Hematopoietic multipotent progenitor cell treated with erythropoietin and hydrocortisone succinate and interleukin-3 and kit ligand, for 15 days (in vitro differentiated cells): ENCODE results near the gene CXCL13.
"Not testable (repeated sequence)": the region's sequence is repeated elsewhere in the genome, so short reads cannot be mapped to it uniquely, and the experiment has no call there.

Experiments used
- DNase-seq: peaks from one replicate; pipeline ENCODE4 v3.0.0-alpha.2; 2015; ENCODE audit warnings: low spot score

The CXCL13 gene

DNA sequence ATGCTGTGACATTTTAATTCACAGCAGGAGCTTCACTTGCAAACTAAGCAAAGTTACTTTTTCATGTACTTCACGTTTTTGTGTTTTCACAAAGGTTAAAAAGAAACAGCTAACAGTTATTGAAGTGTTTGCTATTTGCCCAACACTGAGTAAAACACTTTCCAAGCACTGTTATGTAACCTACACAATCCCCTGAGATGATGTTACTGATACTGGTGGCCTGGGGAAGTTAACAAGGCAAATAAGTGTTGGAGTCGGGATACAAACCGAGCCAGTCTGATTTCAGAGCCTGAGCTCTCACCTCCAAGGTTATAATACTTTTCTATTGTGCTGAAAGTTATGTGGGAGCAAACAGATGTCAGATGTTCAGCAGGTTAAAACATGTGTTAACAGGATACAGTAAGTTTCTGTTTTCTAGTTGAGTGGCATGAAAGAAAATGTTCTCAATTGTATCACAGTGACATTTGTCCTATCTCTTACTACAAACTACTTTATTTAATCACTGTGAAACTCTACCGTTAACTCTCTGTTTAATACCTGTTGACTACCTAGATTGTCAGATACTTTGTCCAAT lies 3.9 kb upstream of the CXCL13 start:
- no peak for DNase-seq

DNA sequence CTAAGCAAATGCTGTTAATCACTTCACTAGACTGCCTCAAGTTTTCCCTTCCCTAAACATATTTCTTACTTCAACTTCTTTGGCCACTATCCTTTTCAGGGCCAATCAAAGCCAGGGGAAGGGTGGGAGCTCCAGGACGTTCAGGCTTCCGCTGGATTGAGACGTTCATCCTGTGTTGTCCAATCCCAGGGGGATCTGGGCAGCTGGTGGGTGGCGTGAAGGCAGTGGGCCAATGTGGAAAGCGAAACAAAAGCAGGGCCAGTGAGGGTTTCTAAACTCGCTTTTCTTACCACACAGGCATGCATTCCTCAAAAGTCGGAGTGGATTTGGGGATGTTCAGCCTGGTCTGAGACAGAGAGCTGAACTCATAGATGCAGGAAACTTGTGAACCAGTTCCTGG lies 7.6 kb downstream of the CXCL13 start:
- DNase-seq: no peak

GRCh38 chr4:77615153-77615552 lies 9.5 kb downstream of the CXCL13 start:
- DNase-seq: no peak

GRCh38 chr4:77617203-77617602 lies 11.6 kb downstream of the CXCL13 start:
- no peak for DNase-seq

GRCh38 chr4:77618383-77619241 lies 13.0 kb downstream of the CXCL13 start:
- peak; percentile 53 for DNase-seq

DNA sequence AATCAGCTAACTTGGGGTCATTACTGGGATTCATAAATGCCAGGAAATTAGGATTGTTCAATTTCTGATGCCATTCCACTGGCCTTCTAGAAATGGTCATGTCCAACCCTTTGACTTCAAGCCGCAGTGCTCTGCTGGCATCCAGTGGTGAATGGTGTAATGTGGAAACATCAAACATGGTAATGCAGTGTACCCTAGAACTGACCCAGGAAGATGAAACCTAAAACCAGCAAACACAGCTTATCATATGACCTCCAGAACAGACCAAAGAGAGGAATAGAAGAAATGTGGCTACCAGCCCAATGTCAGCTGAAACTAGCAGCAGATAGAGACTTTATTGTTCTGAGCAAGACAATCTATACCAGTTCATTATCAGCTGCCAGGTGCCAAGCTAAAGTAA lies 13.8 kb downstream of the CXCL13 start:
- no peak for DNase-seq

GRCh38 chr4:77621254-77621653 lies 15.6 kb downstream of the CXCL13 start:
- DNase-seq: no peak

GRCh38 chr4:77623091-77623490 lies 17.5 kb downstream of the CXCL13 start:
- no peak for DNase-seq

DNA sequence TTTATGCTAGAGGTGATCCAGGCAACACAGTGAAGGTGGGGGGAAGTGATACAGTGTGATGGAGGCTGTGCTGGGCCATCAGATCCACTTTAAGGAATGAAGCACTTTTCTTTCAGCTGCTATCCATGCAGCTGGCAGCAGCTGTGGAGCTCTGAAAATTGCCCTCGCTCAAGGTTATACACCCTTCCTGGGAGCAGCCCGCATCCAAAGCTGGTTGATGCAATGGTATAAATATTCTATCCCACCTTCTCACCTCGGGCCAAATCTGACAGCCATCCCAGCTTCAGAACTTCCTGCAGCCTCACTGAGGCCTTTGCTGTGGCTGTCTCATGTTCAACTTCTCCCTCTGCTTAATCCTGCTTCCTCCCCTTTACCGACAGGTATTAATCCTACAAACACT lies 18.6 kb downstream of the CXCL13 start:
- no peak for DNase-seq

DNA sequence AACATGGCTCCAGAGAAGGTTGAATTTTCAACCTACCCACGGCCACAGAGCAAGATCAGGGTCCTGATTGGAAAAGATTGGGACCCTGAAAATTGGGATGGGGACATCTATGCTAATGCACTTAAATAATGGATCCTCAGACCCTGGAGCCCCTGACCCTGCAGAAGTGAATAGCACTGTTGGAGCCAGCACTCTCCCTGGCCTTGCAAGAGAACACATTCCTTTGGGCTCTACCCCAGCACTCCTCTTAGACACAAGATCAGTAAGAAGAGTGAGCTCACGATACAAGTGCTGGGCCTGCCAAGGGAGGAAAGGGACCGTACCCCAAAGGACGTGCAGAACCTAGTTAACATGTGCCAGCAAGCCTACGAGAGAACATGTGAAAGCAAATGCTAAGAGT lies 19.9 kb downstream of the CXCL13 start:
- DNase-seq: no peak

GRCh38 chr4:77629885-77630284 lies 24.3 kb downstream of the CXCL13 start:
- no peak for DNase-seq

DNA sequence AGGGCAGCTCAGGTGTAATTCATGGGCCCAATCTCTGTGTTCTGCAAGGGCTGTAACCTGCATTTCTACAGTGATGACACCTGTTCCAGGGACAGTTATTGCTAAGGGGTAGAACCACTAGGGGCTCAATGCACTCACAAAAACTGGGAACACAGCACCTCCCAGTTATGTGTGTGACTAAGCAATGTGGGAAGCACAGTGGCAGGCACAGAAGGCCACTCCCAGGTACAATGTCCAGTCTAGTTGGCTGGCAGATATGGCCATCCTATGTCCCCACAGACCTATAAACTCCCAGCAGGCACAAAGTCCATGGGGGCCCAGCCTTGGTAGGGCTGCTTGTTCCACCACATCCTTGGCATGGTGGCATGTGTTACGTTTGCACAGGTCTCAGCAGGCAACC lies 25.7 kb downstream of the CXCL13 start:
- DNase-seq: no peak

DNA sequence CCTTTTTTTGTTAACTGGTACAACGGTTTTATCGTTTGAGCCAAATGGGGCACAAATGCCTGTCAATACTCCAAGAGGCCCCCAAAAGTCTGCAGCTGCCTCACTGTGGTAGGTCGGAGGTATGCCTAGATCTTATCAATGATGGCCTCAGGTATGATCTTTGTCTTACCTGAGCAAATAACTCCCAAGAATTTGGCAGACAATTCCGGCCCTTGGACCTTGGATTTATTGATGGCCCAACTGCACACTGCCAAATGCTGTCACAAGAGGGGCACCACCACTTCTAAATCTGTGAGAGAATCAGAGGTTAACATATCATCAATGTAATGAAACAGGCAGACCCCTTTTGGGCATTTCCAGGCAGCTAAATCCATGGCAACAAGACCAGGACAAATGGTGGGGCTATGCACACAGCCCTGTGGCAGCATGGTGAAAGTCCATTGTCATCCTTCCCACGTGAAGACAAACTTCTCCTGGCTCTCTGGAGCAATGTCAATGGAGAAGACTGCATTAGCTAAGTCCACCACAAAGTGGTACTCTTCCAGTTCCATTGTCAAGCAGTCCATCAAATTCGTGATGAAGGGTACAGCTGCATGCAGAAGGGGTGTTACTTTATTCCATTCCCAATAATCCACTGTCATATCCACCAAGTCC lies 28.6 kb downstream of the CXCL13 start:
- DNase-seq: no peak

GRCh38 chr4:77635246-77635645 lies 29.6 kb downstream of the CXCL13 start:
- DNase-seq: no peak

DNA sequence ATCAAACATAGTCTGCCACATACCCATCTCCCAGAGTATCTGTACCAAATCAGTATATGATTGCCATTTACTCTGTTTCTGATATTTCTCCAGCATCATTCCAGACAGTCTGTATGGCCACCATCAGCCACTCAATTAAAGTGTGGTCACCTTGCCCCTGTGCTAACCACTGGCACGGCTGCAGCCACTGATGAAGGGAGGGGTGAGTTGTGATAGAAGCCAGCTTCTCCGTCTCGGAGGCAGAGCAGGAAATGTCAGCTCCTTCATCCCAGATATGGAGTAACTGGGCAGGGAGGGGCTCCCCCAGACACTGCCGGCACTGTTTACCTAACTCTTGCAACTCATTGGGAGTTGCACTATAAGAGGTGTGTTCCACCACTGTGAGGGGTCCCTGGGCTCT lies 30.3 kb downstream of the CXCL13 start:
- DNase-seq: no peak

DNA sequence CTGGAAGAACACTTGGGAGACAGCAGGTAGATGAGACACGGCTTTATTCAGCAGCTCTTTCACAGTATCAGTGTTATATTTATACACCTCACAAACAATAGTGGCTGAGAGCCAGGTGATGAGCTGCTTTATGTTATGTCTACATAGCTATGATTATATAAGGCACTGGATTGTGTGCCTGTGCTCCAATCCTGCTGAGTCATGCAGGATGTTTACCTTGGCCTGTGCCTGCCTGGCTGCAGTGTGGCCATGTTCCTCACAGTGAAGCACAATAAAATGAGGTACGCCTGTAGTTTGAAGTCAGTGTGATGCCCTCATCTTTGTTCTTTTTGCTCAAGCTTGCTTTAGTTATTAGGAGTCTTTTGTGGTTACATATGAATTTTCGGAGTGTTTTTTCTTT lies 31.3 kb downstream of the CXCL13 start:
- no peak for DNase-seq

DNA sequence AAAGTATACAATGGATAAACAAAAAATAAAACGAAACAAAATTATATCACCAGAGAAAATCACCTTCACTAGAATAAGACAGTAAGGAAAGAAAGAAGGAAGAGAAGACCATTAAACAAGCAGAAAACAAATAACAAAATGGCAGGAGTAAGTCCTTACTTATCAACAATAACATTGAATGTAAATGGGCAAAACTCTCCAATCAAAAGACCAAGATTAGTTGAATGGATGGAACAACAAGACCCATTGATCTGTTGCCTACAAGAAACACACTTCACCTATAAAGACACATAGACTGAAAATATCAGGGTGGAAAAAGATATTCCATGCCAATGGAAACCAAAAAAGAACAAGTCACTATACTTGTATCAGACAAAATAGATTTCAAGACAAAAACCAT lies 38.4 kb downstream of the CXCL13 start:
- not testable (repeated sequence) for DNase-seq

- no peak for DNase-seq
Observed at GRCh38 chr4:77650787-77651186, 45.2 kb downstream of the CXCL13 start.

DNA sequence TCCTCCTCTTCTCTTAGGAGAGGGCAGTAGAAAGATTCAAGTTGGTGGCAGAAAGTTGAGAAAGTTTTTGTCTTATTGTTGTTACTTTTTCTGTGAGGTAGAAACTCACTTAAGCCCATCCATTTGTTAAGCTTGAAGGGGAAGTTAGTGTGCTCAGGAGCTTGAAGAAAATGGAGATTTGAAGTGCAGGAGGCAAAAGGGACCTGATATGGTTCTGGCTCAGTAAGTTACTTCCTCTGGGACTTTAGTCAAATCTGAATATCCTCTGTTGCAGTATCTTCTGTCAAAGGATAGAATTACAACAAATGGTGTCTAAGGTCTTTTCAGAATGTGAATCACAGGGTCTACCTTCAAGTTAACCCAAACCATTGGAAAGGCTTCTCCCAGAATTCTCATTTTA lies 46.2 kb downstream of the CXCL13 start:
- DNase-seq: no peak

DNA sequence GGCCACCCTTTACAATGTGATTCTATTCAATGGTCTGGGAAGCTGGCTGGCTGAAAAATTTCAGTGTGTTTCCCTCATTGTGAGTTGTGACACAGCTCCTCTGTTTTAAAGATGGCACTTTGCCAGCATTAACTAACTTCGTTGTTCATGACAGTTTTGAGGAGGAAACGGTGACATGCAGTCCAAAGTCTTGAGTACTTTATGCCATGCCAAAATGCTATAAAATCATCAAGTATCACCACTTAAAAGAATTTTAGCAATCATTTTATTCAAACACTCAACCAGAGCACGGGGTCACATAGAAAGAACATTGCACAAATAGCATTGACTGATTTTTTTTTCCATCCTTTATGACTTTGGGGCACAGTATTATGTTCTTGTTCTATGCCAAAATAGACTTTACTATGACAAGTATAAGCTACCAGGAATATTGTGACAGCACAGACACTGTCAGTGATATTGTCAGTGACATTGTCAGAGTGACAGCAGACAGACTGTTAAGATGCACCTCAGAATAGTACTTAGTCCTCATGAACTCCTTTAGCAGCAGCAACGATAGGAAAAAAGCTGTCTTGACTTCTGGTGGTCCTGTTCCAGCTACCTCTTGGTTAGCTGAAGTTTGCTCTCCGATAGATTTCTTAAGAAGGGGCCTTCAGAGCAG lies 46.7 kb downstream of the CXCL13 start:
- no peak for DNase-seq

DNA sequence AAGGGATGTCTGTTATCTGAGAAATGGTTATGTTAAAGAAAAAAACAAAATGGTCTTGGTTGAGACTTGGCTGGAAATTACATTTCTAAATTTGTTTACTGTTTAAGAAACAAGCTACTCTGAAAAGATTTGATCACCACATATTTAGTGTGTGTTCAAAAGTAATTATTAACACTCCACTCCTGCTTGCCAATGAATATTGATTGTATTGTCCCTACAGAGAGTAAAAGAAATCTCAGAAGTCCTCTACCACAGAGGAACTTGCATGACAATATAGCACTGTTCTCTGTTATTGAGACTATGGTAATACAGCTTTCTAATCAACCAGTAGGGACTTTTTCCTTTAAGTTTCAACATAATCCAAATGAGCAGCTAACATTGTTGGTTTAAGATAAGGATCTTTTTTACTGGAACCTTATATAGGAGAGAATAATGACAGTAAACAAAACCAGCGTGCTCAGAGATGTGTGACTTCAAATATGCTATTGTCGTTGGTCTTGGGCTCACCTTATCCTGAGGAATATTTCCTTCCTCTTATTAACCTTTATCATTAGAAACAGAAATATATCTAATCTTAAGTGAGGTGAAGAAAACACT lies 47.6 kb downstream of the CXCL13 start:
- no peak for DNase-seq

DNA sequence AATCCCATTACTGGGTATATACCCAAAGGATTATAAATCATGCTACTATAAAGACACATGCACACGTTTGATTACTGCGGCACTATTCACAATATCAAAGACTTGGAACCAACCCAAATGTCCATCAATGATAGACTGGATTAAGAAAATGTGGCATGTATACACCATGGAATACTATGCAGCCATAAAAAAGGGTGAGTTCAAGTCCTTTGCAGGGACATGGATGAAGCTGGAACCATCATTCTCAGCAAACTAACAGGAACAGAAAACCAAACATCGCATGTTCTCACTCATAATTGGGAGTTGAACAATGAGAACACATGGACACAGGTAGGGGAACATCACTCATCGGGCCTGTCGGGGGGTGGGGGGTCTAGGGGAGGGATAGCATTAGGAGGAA lies 54.7 kb downstream of the CXCL13 start:
- not testable (repeated sequence) for DNase-seq
